Thymus (tissue), 11 donors: Measurements from ENCODE around the gene MAPK4. TPM values are rescaled to one million over a fixed set of nuclear protein-coding genes. Genes with fewer than 3 reads are reported as not detected.
A peak's percentile ranks its signal among the peaks of the same experiment; 100 is the strongest.

Experiments used
- DNase-seq, 9 donors: peaks; one replicate each; pipeline ENCODE4 v3.0.0-alpha.2; 2013; ENCODE audit warnings: low spot score in 9 of 9, low read depth in 6 of 9, missing footprints in 1 of 9
- H3K27ac ChIP-seq, 2 donors: one replicate each; pipeline ENCODE4 v1.5.1; 2013; ENCODE audit warnings: control low read depth in 1 of 2, low read depth in 1 of 2, low read length in 1 of 2, mild to moderate bottlenecking in 1 of 2, moderate library complexity in 1 of 2
- H3K27me3 ChIP-seq, 2 donors: one replicate each; pipeline ENCODE4 v1.5.1; 2013; ENCODE audit warnings: low read length in 1 of 2; ENCODE audit not compliant: control insufficient read depth in 2 of 2, insufficient read depth in 1 of 2
- H3K36me3 ChIP-seq, 2 donors: one replicate each; pipeline ENCODE4 v1.5.1; 2013; ENCODE audit warnings: low read length in 1 of 2, mild to moderate bottlenecking in 1 of 2, moderate library complexity in 1 of 2; ENCODE audit not compliant: control insufficient read depth in 2 of 2, insufficient read depth in 2 of 2
- H3K4me1 ChIP-seq, 2 donors: one replicate each; pipeline ENCODE4 v1.5.1; 2013; ENCODE audit warnings: low read length in 2 of 2; ENCODE audit not compliant: control insufficient read depth in 2 of 2, insufficient read depth in 2 of 2
- H3K4me3 ChIP-seq, 2 donors: one replicate each; pipeline ENCODE4 v1.5.1; 2013; ENCODE audit warnings: low read length in 2 of 2, control low read depth in 1 of 2, mild to moderate bottlenecking in 1 of 2
- H3K9me3 ChIP-seq, 2 donors: one replicate each; pipeline ENCODE4 v1.5.1; 2013; ENCODE audit warnings: low read length in 1 of 2, mild to moderate bottlenecking in 1 of 2; ENCODE audit not compliant: control insufficient read depth in 2 of 2, insufficient read depth in 1 of 2
- WGBS: extraction: QIAGEN DNeasy Blood & Tissue Kit; methylation state at CpG from one replicate; pipeline ENCODE4 v1.1.7; 2013; 5-methylcytosine and 5-hydroxymethylcytosine counted together
- polyA plus RNA-seq: library from polyadenylated mRNA; stranded (reverse); fragments of 200-250 nt; gene quantifications from one replicate; pipeline ENCODE4 v1.2.3, GENCODE V29; 2013
- total RNA-seq: library from RNA; stranded (reverse); fragments of 120-200 nt; gene quantifications from one replicate; pipeline ENCODE4 v1.2.4, GENCODE V29; 2013
- donor health status: healthy.

MAPK4 gene
- total and polyA plus RNA-seq, 2 donors: 3.1 to 6.9 TPM

GRCh38 chr18:50614838-50615237, 55.0 kb downstream of the MAPK4 start:
- no peaks in the 10 kb centered on the region for H3K27me3 ChIP-seq
- WGBS: 98% methylated on average over 5 of the region's 5 CpGs
- peaks cover 0 to 3% of the 10 kb centered on the region in 2 donors for H3K9me3 ChIP-seq
- no peaks in the 10 kb centered on the region for H3K36me3 ChIP-seq
- no peak for DNase-seq
- H3K4me3 ChIP-seq: no peak overlapping the region
- no peak overlapping the region for H3K27ac ChIP-seq
- H3K4me1 ChIP-seq: no peaks in the 10 kb centered on the region

GRCh38 chr18:50616484-50617048, 56.7 kb downstream of the MAPK4 start:
- 89% methylated on average over 5 of the region's 5 CpGs for WGBS
- no peaks in the 10 kb centered on the region for H3K27me3 ChIP-seq
- H3K4me3 ChIP-seq: no peak overlapping the region
- H3K9me3 ChIP-seq: peaks cover 0 to 3% of the 10 kb centered on the region in 2 donors
- DNase-seq: no peak
- H3K27ac ChIP-seq: no peak overlapping the region
- H3K4me1 ChIP-seq: no peaks in the 10 kb centered on the region
- no peaks in the 10 kb centered on the region for H3K36me3 ChIP-seq

- H3K36me3 ChIP-seq: no peaks in the 10 kb centered on the region
- H3K27ac ChIP-seq: no peak overlapping the region
- no peaks in the 10 kb centered on the region for H3K9me3 ChIP-seq
- H3K4me1 ChIP-seq: peaks cover 0 to 7% of the 10 kb centered on the region in 2 donors
- no peaks in the 10 kb centered on the region for H3K27me3 ChIP-seq
- DNase-seq: no peak
- H3K4me3 ChIP-seq: no peak overlapping the region
- WGBS: 88% methylated on average over 4 of the region's 4 CpGs
These were observed 60.0 kb downstream of the MAPK4 start for GRCh38 chr18:50619861-50620275.

GRCh38 chr18:50620319-50620718, 60.4 kb downstream of the MAPK4 start:
- no peaks in the 10 kb centered on the region for H3K9me3 ChIP-seq
- H3K27me3 ChIP-seq: no peaks in the 10 kb centered on the region
- no peak for DNase-seq
- no peak overlapping the region for H3K4me3 ChIP-seq
- H3K4me1 ChIP-seq: peaks cover 0 to 7% of the 10 kb centered on the region in 2 donors
- WGBS: 91% methylated on average over 2 of the region's 2 CpGs
- H3K27ac ChIP-seq: no peak overlapping the region
- no peaks in the 10 kb centered on the region for H3K36me3 ChIP-seq

- WGBS: 90% methylated on average over 2 of the region's 2 CpGs
- Histone ChIP-seq H3K4me3 (no peak overlapping the region), H3K4me1 (peaks cover 0 to 7% of the 10 kb centered on the region in 2 donors), H3K27ac (no peak overlapping the region), H3K9me3 (no peaks in the 10 kb centered on the region), H3K27me3 (no peaks in the 10 kb centered on the region), H3K36me3 (no peaks in the 10 kb centered on the region)
- DNase-seq: no peak
These were observed 61.5 kb downstream of the MAPK4 start for GRCh38 chr18:50621366-50621765.

- no peaks in the 10 kb centered on the region for H3K36me3 ChIP-seq
- H3K27ac ChIP-seq: peak overlapping the region in 1 of 2 donors; percentile 65
- no peaks in the 10 kb centered on the region for H3K27me3 ChIP-seq
- DNase-seq: no peak
- no peak overlapping the region for H3K4me3 ChIP-seq
- H3K4me1 ChIP-seq: peaks cover 0 to 11% of the 10 kb centered on the region in 2 donors
- 91% methylated on average over 3 of the region's 3 CpGs for WGBS
- no peaks in the 10 kb centered on the region for H3K9me3 ChIP-seq
These were observed 62.4 kb downstream of the MAPK4 start for GRCh38 chr18:50622320-50622719.

- WGBS: 32% methylated on average over 7 of the region's 7 CpGs
- DNase-seq: no peak
- Histone ChIP-seq H3K27me3 (no peaks in the 10 kb centered on the region), H3K4me3 (no peak overlapping the region), H3K4me1 (peaks cover 0 to 18% of the 10 kb centered on the region in 2 donors), H3K36me3 (no peaks in the 10 kb centered on the region), H3K27ac (peak overlapping the region in 1 of 2 donors; percentile 65), H3K9me3 (no peaks in the 10 kb centered on the region)
These were observed 63.0 kb downstream of the MAPK4 start for GRCh38 chr18:50622865-50623393.

GRCh38 chr18:50623694-50624352, 63.9 kb downstream of the MAPK4 start:
- no peaks in the 10 kb centered on the region for H3K9me3 ChIP-seq
- no peaks in the 10 kb centered on the region for H3K36me3 ChIP-seq
- 67% methylated on average over 4 of the region's 4 CpGs for WGBS
- H3K4me3 ChIP-seq: no peak overlapping the region
- H3K27ac ChIP-seq: peak overlapping the region in 1 of 2 donors; percentile 65
- H3K4me1 ChIP-seq: peaks cover 0 to 21% of the 10 kb centered on the region in 2 donors
- H3K27me3 ChIP-seq: no peaks in the 10 kb centered on the region
- no peak for DNase-seq

- Histone ChIP-seq H3K9me3 (no peaks in the 10 kb centered on the region), H3K27ac (no peak overlapping the region), H3K36me3 (no peaks in the 10 kb centered on the region), H3K4me3 (no peak overlapping the region), H3K4me1 (peaks cover 0 to 21% of the 10 kb centered on the region in 2 donors), H3K27me3 (no peaks in the 10 kb centered on the region)
- 95% methylated on average over 3 of the region's 3 CpGs for WGBS
- DNase-seq: no peak
These were observed 65.1 kb downstream of the MAPK4 start for GRCh38 chr18:50624981-50625380.
